RKO (cell line): ENCODE data around the gene CXCL11.
"Not testable (repeated sequence)": the region's sequence is repeated elsewhere in the genome, so short reads cannot be mapped to it uniquely, and the experiment has no call there.

Experiments used
- DNase-seq: peaks from one replicate; pipeline ENCODE4 v3.0.0-alpha.2; 2016; ENCODE audit warnings: low spot score

Gene CXCL11

GRCh38 chr4:76000279-76000678 is 35.6 kb downstream of the CXCL11 start:
- no peak for DNase-seq

GRCh38 chr4:75998525-75999147 is 37.2 kb downstream of the CXCL11 start:
- DNase-seq, result not testable (repeated sequence)

GRCh38 chr4:75997946-75998345 is 37.9 kb downstream of the CXCL11 start:
- no peak for DNase-seq

GRCh38 chr4:75997081-75997480 is 38.8 kb downstream of the CXCL11 start:
- DNase-seq, result no peak

- DNase-seq, result peak; percentile 75
Measured at GRCh38 chr4:75995727-75996126, 40.1 kb downstream of the CXCL11 start.

- no peak for DNase-seq
Measured at GRCh38 chr4:75992462-75992861, 43.4 kb downstream of the CXCL11 start.

- peak; percentile 19 for DNase-seq
Measured at GRCh38 chr4:75989846-75990528, 45.9 kb downstream of the CXCL11 start.

- DNase-seq, result peak; percentile 77
Measured at GRCh38 chr4:75985116-75985515, 50.8 kb downstream of the CXCL11 start.
